HepG2 (cell line): ENCODE results near the gene APOM. TPM values are rescaled to one million over a fixed set of nuclear protein-coding genes. Genes with fewer than 3 reads are reported as not detected.

Experiments
- ATAC-seq: fragments of 200-7000 bp; cut with Tn5 transposase; 3 replicates; pipeline ENCODE4 v1.9.1; 2020; ENCODE audit warnings: mild to moderate bottlenecking, moderate library complexity
- BruUV-seq: library from RNA; stranded (reverse); fragments of 400-500 nt; replicated peaks from 2 replicates; lab custom pipeline; 2021; lab: Mats Ljungman, UMichigan
- CTCF ChIA-PET: fragments of 300-600 bp; formaldehyde crosslinking; extraction: SDS; loops from one replicate; lab custom pipeline; 2021; ENCODE audit warnings: low total read pairs, inconsistent platforms, low intra/inter-chr PET ratio; lab: Yijun Ruan, JAX
- POLR2A ChIA-PET: fragments of 350-600 bp; sonication (Branson Sonifier 250); formaldehyde crosslinking; loops from one replicate; lab custom pipeline; 2020; ENCODE audit warnings: antibody characterized with exemption, inconsistent platforms; lab: Yijun Ruan, JAX
- DNase-seq: peaks from one replicate; pipeline ENCODE4 v3.0.0-alpha.2; 2015; ENCODE audit warnings: low spot score
- FAIRE-seq: peaks from 3 replicates; lab custom pipeline; 2011; peaks lifted over from hg19 to GRCh38; lab: Jason Lieb, UNC
- H2AFZ ChIP-seq: one replicate; pipeline ENCODE4 v1.6.1; 2011; ENCODE audit warnings: low read length, inconsistent platforms
- H3K27ac ChIP-seq: fragments of 300-600 bp; 3 replicates; pipeline ENCODE4 v1.8.0; 2011; ENCODE audit warnings: mixed run types, mild to moderate bottlenecking, mixed read lengths, low read length, inconsistent platforms; ENCODE audit not compliant: insufficient read depth; ENCODE audit errors: extremely low read length
- H3K27me3 ChIP-seq, 2 experiments: fragments of 200-600 bp in 1 of 2; 2 replicates in 1 of 2; 3 replicates in 1 of 2; pipeline versions ENCODE4 v1.6.0 to v1.8.0; 2011; ENCODE audit warnings: low read length in 2 of 2, mild to moderate bottlenecking in 2 of 2, moderate library complexity in 2 of 2, inconsistent platforms in 1 of 2; ENCODE audit not compliant: insufficient read depth in 2 of 2, control insufficient read depth in 1 of 2
- H3K36me3 ChIP-seq, 2 experiments: fragments of 200-600 bp in 1 of 2; replicated peaks in 1 of 2; 2 replicates in 1 of 2; 3 replicates in 1 of 2; pipeline versions ENCODE4 v1.5.1 to v1.8.0; 2011; ENCODE audit warnings: low read length in 2 of 2, inconsistent platforms in 1 of 2; ENCODE audit not compliant: insufficient read depth in 2 of 2, control insufficient read depth in 1 of 2
- H3K4me1 ChIP-seq: 2 replicates; pipeline ENCODE4 v1.5.1; 2012; ENCODE audit warnings: low read length, inconsistent platforms; ENCODE audit not compliant: insufficient read depth
- H3K4me2 ChIP-seq: 2 replicates; pipeline ENCODE4 v1.6.0; 2011; ENCODE audit warnings: low read depth, low read length, inconsistent platforms
- H3K4me3 ChIP-seq, 3 experiments: fragments of 200-600 bp in 1 of 3; sonication (generic), shearing (Covaris generic) in 1 of 3; replicated peaks in 1 of 3; 2 replicates each; pipeline ENCODE4 v1.5.1; 2011 to 2016; ENCODE audit warnings: low read length in 3 of 3, inconsistent platforms in 2 of 3, low read depth in 2 of 3, mild to moderate bottlenecking in 2 of 3, control low read depth in 1 of 3, mixed read lengths in 1 of 3; ENCODE audit not compliant: insufficient read depth in 1 of 3
- H3K79me2 ChIP-seq: one replicate; pipeline ENCODE4 v1.6.1; 2011; ENCODE audit warnings: low read length, inconsistent platforms; ENCODE audit not compliant: insufficient read depth
- H3K9ac ChIP-seq: 2 replicates; pipeline ENCODE4 v1.6.0; 2011; ENCODE audit warnings: mild to moderate bottlenecking, low read depth, low read length, inconsistent platforms; ENCODE audit not compliant: insufficient read depth
- H3K9me3 ChIP-seq: 2 replicates; pipeline ENCODE4 v1.5.1; 2012; ENCODE audit warnings: mild to moderate bottlenecking, low read length
- H4K20me1 ChIP-seq: 2 replicates; pipeline ENCODE4 v1.6.0; 2011; ENCODE audit warnings: inconsistent platforms, mild to moderate bottlenecking, low read length, moderate library complexity; ENCODE audit not compliant: insufficient read depth
- PITX1 ChIP-seq: sonication (generic); formaldehyde crosslinking; IDR thresholded peaks from 2 replicates; pipeline ENCODE4 v1.5.1; 2020; ENCODE audit warnings: mild to moderate bottlenecking, missing genetic modification reagents
- TAF15 ChIP-seq: fragments of 200-400 bp; formaldehyde crosslinking; IDR thresholded peaks from one replicate; pipeline ENCODE4 v1.6.1; 2018; ENCODE audit warnings: mild to moderate bottlenecking, low read depth, low read length; ENCODE audit not compliant: poor library complexity, severe bottlenecking
- ZNF350 ChIP-seq: sonication (generic); formaldehyde crosslinking; IDR thresholded peaks from 2 replicates; pipeline ENCODE4 v1.4.0; 2020; ENCODE audit warnings: mild to moderate bottlenecking, low read depth, missing genetic modification reagents, borderline replicate concordance
- WGBS: methylation state at CpG from one replicate; pipeline ENCODE4 v1.1.6; 2017; ENCODE audit warnings: low lambda C conversion rate; 5-methylcytosine and 5-hydroxymethylcytosine counted together
- in situ Hi-C: cut with HindIII; loops from 2 replicates; pipeline ENCODE4 v1.10.0; 2017; ENCODE audit warnings: low pct_unique_long_range_greater_than_20kb; ENCODE audit not compliant: extremely low pct_ligation_motif_present
- intact Hi-C: fragments of 100-400 bp; cut with micrococcal nuclease; formaldehyde crosslinking; loops from one replicate; pipeline ENCODE4 v1.10.0; 2022; ENCODE audit not compliant: unreplicated experiment
- polyA plus RNA-seq, 8 experiments: library from polyadenylated mRNA; depleted of rRNA in 3 of 8; stranded (reverse) in 7 of 8; unstranded in 1 of 8; fragments of >200 nt; fragmentation: Illumina TruSeq in 4 of 8; extraction: Trizol in 4 of 8; gene quantifications; 2 replicates each; pipeline versions ENCODE4 v1.2.1 to v1.2.3, GENCODE V29; 2011 to 2016; ENCODE audit warnings: low read depth in 4 of 8, missing spikeins in 1 of 8, mixed read lengths in 1 of 8; ENCODE audit not compliant: insufficient read depth in 1 of 8
- total RNA-seq, 5 experiments: library from RNA; depleted of rRNA; stranded (reverse); fragments of >200 nt; fragmentation: Illumina TruSeq; extraction: Trizol; gene quantifications; 2 replicates each; pipeline ENCODE4 v1.2.3, GENCODE V29; 2016; ENCODE audit warnings: low read depth in 1 of 5
- TF ChIP-seq, protein P1 (sequence below): sonication (generic); formaldehyde crosslinking; conservative IDR thresholded peaks from 2 replicates; pipeline ENCODE4 v1.8.0; 2022; ENCODE audit warnings: low read depth, missing genetic modification reagents

APOM gene
- total and polyA plus RNA-seq, 2 of the 13 experiments (the other 11 are each of a cell fraction or from before 2014, with no cell fraction given) = 98.2 to 1,140 TPM

DNA sequence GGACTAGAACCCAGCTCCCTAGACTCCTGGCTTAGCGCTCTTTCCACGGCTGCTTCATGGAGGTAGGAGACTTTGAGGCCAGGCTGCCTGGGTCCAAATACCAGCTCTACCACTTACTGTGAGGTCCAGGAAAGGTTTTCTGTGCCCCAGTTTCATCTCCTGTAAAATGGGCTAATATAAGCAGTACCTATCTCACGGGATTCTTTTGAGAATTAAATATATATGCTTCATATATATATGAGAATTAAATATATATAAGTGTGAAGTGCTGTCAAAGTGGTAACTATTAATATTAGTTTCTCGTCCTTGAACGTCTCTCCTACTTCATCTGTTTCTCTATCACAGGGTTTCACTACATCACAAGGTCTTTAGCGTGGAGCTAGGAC is 35.4 kb downstream of the APOM start (continued):
- TF ChIP-seq, protein P1, sequence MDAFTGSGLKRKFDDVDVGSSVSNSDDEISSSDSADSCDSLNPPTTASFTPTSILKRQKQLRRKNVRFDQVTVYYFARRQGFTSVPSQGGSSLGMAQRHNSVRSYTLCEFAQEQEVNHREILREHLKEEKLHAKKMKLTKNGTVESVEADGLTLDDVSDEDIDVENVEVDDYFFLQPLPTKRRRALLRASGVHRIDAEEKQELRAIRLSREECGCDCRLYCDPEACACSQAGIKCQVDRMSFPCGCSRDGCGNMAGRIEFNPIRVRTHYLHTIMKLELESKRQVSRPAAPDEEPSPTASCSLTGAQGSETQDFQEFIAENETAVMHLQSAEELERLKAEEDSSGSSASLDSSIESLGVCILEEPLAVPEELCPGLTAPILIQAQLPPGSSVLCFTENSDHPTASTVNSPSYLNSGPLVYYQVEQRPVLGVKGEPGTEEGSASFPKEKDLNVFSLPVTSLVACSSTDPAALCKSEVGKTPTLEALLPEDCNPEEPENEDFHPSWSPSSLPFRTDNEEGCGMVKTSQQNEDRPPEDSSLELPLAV (CRISPR knock-in tag) = no peak
- no peak for TF ChIP-seq PITX1 (CRISPR knock-in tag)

DNA sequence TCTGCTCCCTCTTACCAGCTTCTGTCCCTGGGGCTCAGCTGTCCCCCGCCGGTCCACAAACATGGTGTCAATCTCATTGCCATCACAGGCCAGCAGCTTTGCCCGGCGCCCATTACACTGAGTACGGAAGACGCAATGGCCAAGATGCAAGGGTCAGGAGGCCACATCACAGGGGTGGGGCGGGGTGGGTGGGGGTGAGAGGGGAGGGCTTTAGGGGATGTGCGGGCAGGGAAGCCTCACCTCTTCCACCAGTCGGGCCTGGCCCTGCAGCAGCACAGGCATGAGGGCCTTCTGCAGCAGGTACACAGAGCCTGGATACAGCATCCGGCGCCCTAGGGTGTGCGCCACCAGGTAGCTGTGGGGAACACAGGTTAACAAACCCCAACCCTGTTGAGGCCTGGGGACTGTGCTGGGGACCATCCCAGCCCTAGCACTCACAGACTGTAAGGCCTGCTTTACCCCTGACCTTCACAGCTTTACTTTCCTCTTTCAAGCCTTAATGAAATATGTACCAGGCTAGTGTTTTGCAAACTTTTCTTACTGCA is 35.9 kb downstream of the APOM start:
- H3K36me3 ChIP-seq = peaks cover 58 to 77% of the 10 kb centered on the region in 2 experiments
- no peaks in the 10 kb centered on the region for H3K79me2 ChIP-seq
- WGBS = 98% methylated on average over 12 of the region's 12 CpGs
- intact Hi-C loops = no loop called here
- ChIA-PET CTCF (no interaction called here), POLR2A (interaction anchor here (1.4 to 4.9 kb wide), 2 partner anchors 11 to 75 kb away, joined by 4 to 22 read pairs; partner anchors contain the start of gene ABHD16A)
- no peak overlapping the region for H2AFZ ChIP-seq
- BruUV-seq = no TSS peak
- TF ChIP-seq TAF15 (no peak), ZNF350 (CRISPR knock-in tag) (no peak)
- H3K4me2 ChIP-seq = no peak overlapping the region
- no peaks in the 10 kb centered on the region for H3K9me3 ChIP-seq
- H3K4me1 ChIP-seq = peaks cover 12% of the 10 kb centered on the region; the same call in 1 of the 2 replicates
- H3K4me3 ChIP-seq = no peak overlapping the region
- ATAC-seq (no peak), FAIRE-seq (no peak), DNase-seq (no peak)
- in situ Hi-C loops = no loop called here
- H3K27me3 ChIP-seq = no peaks in the 10 kb centered on the region
- no peak overlapping the region for H3K27ac ChIP-seq
- no peaks in the 10 kb centered on the region for H4K20me1 ChIP-seq
- H3K9ac ChIP-seq = no peak overlapping the region
